ENCODE measurements around the gene ZNF789. TPM values are rescaled to one million over a fixed set of nuclear protein-coding genes. Genes with fewer than 3 reads are reported as not detected.

Gene ZNF789
- total and polyA plus RNA-seq, 9 of the 15 experiments (the other 6 are each of a cell fraction or from before 2014, with no cell fraction given): 6.1 to 57.0 (median 24.8) TPM

GRCh38 chr7:99438573-99439480 lies 33.9 kb upstream of the ZNF789 start, which contains the start of the genes CPSF4 and PTCD1 (continued):
- TF ChIP-seq, protein P1, sequence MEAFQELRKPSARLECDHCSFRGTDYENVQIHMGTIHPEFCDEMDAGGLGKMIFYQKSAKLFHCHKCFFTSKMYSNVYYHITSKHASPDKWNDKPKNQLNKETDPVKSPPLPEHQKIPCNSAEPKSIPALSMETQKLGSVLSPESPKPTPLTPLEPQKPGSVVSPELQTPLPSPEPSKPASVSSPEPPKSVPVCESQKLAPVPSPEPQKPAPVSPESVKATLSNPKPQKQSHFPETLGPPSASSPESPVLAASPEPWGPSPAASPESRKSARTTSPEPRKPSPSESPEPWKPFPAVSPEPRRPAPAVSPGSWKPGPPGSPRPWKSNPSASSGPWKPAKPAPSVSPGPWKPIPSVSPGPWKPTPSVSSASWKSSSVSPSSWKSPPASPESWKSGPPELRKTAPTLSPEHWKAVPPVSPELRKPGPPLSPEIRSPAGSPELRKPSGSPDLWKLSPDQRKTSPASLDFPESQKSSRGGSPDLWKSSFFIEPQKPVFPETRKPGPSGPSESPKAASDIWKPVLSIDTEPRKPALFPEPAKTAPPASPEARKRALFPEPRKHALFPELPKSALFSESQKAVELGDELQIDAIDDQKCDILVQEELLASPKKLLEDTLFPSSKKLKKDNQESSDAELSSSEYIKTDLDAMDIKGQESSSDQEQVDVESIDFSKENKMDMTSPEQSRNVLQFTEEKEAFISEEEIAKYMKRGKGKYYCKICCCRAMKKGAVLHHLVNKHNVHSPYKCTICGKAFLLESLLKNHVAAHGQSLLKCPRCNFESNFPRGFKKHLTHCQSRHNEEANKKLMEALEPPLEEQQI (IDR thresholded peaks at IDR 0.05): no peak
- TF ChIP-seq LEF1 (IDR thresholded peaks at IDR 0.05): no peak
- TF ChIP-seq TAF1 (IDR thresholded peaks at IDR 0.05; ENCODE audit: control insufficient read depth, extremely low read depth, insufficient read depth, low read length, severe bottlenecking): peak; percentile 67
- no peak for TF ChIP-seq ZNF253 (CRISPR knock-in tag; conservative IDR thresholded peaks at IDR 0.05)
- no peak for TF ChIP-seq HES1 (IDR thresholded peaks at IDR 0.05; ENCODE audit: low read depth)
- no peak for TF ChIP-seq ZNF644 (tag; IDR thresholded peaks at IDR 0.05; ENCODE audit: low read depth)
- TF ChIP-seq STAT5A (IDR thresholded peaks at IDR 0.05; ENCODE audit: borderline replicate concordance, low read length): no peak
- no peak for TF ChIP-seq ZNF24 (IDR thresholded peaks at IDR 0.05)
- TF ChIP-seq, protein P2, sequence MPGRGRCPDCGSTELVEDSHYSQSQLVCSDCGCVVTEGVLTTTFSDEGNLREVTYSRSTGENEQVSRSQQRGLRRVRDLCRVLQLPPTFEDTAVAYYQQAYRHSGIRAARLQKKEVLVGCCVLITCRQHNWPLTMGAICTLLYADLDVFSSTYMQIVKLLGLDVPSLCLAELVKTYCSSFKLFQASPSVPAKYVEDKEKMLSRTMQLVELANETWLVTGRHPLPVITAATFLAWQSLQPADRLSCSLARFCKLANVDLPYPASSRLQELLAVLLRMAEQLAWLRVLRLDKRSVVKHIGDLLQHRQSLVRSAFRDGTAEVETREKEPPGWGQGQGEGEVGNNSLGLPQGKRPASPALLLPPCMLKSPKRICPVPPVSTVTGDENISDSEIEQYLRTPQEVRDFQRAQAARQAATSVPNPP (IDR thresholded peaks at IDR 0.05; ENCODE audit: borderline replicate concordance, insufficient read depth, insufficient read length): no peak
- TF ChIP-seq ZNF184 (CRISPR knock-in tag; IDR thresholded peaks at IDR 0.05): no peak
- TF ChIP-seq SMAD1 (IDR thresholded peaks at IDR 0.05; ENCODE audit: low read depth, low read length, partially characterized antibody): peak; percentile 70
- no peak for TF ChIP-seq ZNF584 (CRISPR knock-in tag; IDR thresholded peaks at IDR 0.05; ENCODE audit: low read depth)
- peak; percentile 75 for TF ChIP-seq HNRNPLL (IDR thresholded peaks at IDR 0.05; ENCODE audit: low read depth, low read length, poor library complexity, severe bottlenecking)
- TF ChIP-seq, protein P3, sequence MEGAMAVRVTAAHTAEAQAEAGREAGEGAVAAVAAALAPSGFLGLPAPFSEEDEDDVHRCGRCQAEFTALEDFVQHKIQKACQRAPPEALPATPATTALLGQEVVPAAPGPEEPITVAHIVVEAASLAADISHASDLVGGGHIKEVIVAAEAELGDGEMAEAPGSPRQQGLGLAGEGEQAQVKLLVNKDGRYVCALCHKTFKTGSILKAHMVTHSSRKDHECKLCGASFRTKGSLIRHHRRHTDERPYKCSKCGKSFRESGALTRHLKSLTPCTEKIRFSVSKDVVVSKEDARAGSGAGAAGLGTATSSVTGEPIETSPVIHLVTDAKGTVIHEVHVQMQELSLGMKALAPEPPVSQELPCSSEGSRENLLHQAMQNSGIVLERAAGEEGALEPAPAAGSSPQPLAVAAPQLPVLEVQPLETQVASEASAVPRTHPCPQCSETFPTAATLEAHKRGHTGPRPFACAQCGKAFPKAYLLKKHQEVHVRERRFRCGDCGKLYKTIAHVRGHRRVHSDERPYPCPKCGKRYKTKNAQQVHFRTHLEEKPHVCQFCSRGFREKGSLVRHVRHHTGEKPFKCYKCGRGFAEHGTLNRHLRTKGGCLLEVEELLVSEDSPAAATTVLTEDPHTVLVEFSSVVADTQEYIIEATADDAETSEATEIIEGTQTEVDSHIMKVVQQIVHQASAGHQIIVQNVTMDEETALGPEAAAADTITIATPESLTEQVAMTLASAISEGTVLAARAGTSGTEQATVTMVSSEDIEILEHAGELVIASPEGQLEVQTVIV (CRISPR knock-in tag; IDR thresholded peaks at IDR 0.05; ENCODE audit: borderline replicate concordance): no peak
- TF ChIP-seq, protein P4, sequence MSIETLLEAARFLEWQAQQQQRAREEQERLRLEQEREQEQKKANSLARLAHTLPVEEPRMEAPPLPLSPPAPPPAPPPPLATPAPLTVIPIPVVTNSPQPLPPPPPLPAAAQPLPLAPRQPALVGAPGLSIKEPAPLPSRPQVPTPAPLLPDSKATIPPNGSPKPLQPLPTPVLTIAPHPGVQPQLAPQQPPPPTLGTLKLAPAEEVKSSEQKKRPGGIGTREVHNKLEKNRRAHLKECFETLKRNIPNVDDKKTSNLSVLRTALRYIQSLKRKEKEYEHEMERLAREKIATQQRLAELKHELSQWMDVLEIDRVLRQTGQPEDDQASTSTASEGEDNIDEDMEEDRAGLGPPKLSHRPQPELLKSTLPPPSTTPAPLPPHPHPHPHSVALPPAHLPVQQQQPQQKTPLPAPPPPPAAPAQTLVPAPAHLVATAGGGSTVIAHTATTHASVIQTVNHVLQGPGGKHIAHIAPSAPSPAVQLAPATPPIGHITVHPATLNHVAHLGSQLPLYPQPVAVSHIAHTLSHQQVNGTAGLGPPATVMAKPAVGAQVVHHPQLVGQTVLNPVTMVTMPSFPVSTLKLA (conservative IDR thresholded peaks at IDR 0.05): peak; percentile 81 to 94; a peak in 3 of 4 replicates
- no peak for TF ChIP-seq TCF7L2 (IDR thresholded peaks at IDR 0.05; ENCODE audit: low read depth, low read length)
- TF ChIP-seq EZH2 (IDR thresholded peaks at IDR 0.05; ENCODE audit: borderline replicate concordance, low read depth, low read length): no peak
- TF ChIP-seq ZNF41 (CRISPR knock-in tag; conservative IDR thresholded peaks at IDR 0.05): no peak

All from K562 (cell line).